GM18502 (cell line): ENCODE measurements around the gene KLF17.

Experiments
- ATAC-seq: cut with Tn5 transposase; IDR thresholded peaks from one replicate; pipeline ENCODE4 v1.9.1; 2021; ENCODE audit warnings: mild to moderate bottlenecking; ENCODE audit not compliant: unreplicated experiment, poor library complexity

The KLF17 gene

GRCh38 chr1:44118682-44119081 is at the start of gene KLF17:
KLF17 (plus strand) TSS chr1:44118821; CDS start chr1:44118908, 87 bp downstream.
- no peak for ATAC-seq

GRCh38 chr1:44071461-44071860 is 47.2 kb upstream of the KLF17 start:
- ATAC-seq: no peak

GRCh38 chr1:44072204-44072603 is 46.4 kb upstream of the KLF17 start:
- ATAC-seq: no peak

GRCh38 chr1:44072821-44073220 is 45.8 kb upstream of the KLF17 start:
- no peak for ATAC-seq

GRCh38 chr1:44073528-44073927 is 45.1 kb upstream of the KLF17 start:
- no peak for ATAC-seq

GRCh38 chr1:44074415-44074814 is 44.2 kb upstream of the KLF17 start:
- ATAC-seq: no peak

- ATAC-seq: no peak
Measured at GRCh38 chr1:44076066-44076465, 42.6 kb upstream of the KLF17 start.

GRCh38 chr1:44077421-44077820 is 41.2 kb upstream of the KLF17 start:
- ATAC-seq: no peak

GRCh38 chr1:44078104-44078503 is 40.5 kb upstream of the KLF17 start:
- no peak for ATAC-seq

GRCh38 chr1:44079566-44079965 is 39.1 kb upstream of the KLF17 start:
- no peak for ATAC-seq

- no peak for ATAC-seq
Measured at GRCh38 chr1:44084998-44085675, 33.5 kb upstream of the KLF17 start.

- ATAC-seq: no peak
Measured at GRCh38 chr1:44086692-44087474, 31.7 kb upstream of the KLF17 start.

GRCh38 chr1:44089371-44090048 is 29.1 kb upstream of the KLF17 start:
- no peak for ATAC-seq

GRCh38 chr1:44090429-44091252 is 28.0 kb upstream of the KLF17 start:
- ATAC-seq: no peak

GRCh38 chr1:44094047-44094446 is 24.6 kb upstream of the KLF17 start:
- no peak for ATAC-seq

- ATAC-seq: no peak
Measured at GRCh38 chr1:44100183-44100868, 18.3 kb upstream of the KLF17 start.

GRCh38 chr1:44101328-44101727 is 17.3 kb upstream of the KLF17 start:
- ATAC-seq: no peak

- no peak for ATAC-seq
Measured at GRCh38 chr1:44103270-44104131, 15.1 kb upstream of the KLF17 start.

GRCh38 chr1:44105810-44106209 is 12.8 kb upstream of the KLF17 start:
- ATAC-seq: no peak
